ENCODE data around the gene POR. TPM values are rescaled to one million over a fixed set of nuclear protein-coding genes. Genes with fewer than 3 reads are reported as not detected.
A peak's percentile ranks its signal among the peaks of the same experiment; 100 is the strongest.
"Not testable (repeated sequence)": the region's sequence is repeated elsewhere in the genome, so short reads cannot be mapped to it uniquely, and the experiment has no call there.

The POR gene
- total RNA-seq, 1 donor = 35.2 TPM

DNA sequence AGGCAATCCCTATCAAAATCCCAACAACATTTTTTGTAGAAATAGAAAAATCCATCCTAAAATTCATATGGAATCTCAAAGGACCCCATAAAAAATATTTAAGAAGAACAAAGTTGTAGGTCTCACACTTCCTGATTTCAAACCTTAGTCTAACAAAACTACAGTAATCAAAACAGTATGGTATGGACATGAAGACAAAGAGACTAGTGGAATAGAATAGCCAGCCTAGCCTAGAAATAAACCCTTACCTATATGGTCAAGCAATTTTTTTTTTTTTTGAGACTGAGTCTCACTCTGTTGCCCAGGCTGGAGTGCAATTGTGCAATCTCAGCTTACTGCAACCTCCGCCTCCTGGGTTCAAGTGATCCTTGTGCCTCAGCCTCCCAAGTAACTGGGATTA is 83.1 kb downstream of the POR start:
- TF ChIP-seq, protein P1, sequence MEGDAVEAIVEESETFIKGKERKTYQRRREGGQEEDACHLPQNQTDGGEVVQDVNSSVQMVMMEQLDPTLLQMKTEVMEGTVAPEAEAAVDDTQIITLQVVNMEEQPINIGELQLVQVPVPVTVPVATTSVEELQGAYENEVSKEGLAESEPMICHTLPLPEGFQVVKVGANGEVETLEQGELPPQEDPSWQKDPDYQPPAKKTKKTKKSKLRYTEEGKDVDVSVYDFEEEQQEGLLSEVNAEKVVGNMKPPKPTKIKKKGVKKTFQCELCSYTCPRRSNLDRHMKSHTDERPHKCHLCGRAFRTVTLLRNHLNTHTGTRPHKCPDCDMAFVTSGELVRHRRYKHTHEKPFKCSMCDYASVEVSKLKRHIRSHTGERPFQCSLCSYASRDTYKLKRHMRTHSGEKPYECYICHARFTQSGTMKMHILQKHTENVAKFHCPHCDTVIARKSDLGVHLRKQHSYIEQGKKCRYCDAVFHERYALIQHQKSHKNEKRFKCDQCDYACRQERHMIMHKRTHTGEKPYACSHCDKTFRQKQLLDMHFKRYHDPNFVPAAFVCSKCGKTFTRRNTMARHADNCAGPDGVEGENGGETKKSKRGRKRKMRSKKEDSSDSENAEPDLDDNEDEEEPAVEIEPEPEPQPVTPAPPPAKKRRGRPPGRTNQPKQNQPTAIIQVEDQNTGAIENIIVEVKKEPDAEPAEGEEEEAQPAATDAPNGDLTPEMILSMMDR (IDR thresholded peaks at IDR 0.05; ENCODE audit: insufficient read depth, low read length) = no peak
- H3K4me3 ChIP-seq (ENCODE audit: low read depth, low read length) = no peak overlapping the region
- DNase-seq (ENCODE audit: low read depth) = no peak

DNA sequence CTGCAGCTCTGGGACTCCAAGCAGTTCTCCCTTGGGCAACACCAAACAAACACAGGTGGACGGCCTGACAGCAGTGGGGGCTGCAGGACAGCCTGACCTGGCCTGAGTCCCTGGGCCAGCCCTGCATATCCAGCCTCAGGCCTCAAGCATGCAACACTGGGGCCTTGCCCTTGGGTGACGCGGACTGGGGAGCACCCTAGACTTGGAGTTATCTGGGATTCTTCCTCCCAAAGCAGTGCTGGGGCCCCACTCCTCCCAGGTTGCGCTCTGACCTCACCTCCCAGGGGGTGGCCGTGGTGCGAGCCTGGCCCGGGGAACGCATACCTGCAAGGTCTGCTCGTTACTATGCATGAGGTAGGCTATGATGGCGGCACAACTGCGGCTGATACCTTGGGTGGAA is 85.6 kb downstream of the POR start:
- TF ChIP-seq, protein P1 (IDR thresholded peaks at IDR 0.05; ENCODE audit: insufficient read depth, low read length) = no peak
- no peak overlapping the region for H3K4me3 ChIP-seq (ENCODE audit: low read depth, low read length)
- no peak for DNase-seq (ENCODE audit: low read depth)

DNA sequence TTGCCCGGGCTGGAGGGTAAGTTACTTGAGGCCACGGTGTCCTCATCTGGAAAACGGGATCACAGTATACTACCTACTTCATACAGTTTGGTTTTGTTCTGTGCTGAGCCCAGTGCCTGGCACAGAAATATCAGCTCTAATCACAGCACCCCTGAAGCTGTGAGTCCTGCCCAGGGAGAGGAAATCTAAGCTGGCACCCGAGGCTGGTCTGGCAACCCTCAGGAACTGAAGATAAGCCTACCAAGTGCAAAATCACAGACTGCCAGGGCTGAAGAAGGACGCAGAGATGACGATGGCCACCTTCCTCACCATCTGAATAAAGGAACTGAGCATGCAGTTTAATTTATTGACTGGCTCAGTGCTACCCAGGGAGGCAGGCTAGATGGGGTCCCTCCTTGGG is 87.2 kb downstream of the POR start:
- TF ChIP-seq, protein P1 (IDR thresholded peaks at IDR 0.05; ENCODE audit: insufficient read depth, low read length) = no peak
- H3K4me3 ChIP-seq (ENCODE audit: low read depth, low read length) = no peak overlapping the region
- no peak for DNase-seq (ENCODE audit: low read depth)

DNA sequence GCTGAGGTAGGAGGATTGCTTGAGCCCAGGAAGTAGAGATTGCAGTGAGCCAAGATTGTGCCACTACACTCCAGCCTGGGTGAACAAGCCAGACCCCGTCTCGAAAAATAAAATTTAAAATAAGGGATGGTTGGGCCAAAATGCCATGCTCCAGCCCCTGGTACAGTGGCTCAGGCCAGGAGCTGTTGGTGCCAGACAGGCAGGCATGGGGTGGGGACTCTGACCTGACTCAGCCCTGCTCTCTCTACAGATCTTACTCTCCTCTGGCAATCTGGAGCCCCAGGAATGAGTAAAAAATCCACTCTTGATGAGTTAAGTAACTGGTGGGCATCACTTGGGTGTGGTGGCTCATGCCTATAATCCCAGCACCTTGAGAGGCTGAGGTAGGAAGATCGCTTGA is 87.9 kb downstream of the POR start:
- no peak for DNase-seq (ENCODE audit: low read depth)
- H3K4me3 ChIP-seq (ENCODE audit: low read depth, low read length) = no peak overlapping the region
- TF ChIP-seq, protein P1 (IDR thresholded peaks at IDR 0.05; ENCODE audit: insufficient read depth, low read length) = no peak

- no peak overlapping the region for H3K4me3 ChIP-seq (ENCODE audit: low read depth, low read length)
- TF ChIP-seq, protein P1 (IDR thresholded peaks at IDR 0.05; ENCODE audit: insufficient read depth, low read length) = no peak
- no peak for DNase-seq (ENCODE audit: low read depth)
These were observed 88.4 kb downstream of the POR start for GRCh38 chr7:76003351-76003750.

- H3K4me3 ChIP-seq (ENCODE audit: low read depth, low read length); DNase-seq (ENCODE audit: low read depth): not testable (repeated sequence)
These were observed 90.0 kb downstream of the POR start for GRCh38 chr7:76005004-76005403.

- TF ChIP-seq, protein P1 (IDR thresholded peaks at IDR 0.05; ENCODE audit: insufficient read depth, low read length) = no peak
- no peak overlapping the region for H3K4me3 ChIP-seq (ENCODE audit: low read depth, low read length)
- DNase-seq (ENCODE audit: low read depth) = peak; percentile 15
These were observed 93.3 kb downstream of the POR start for GRCh38 chr7:76008156-76008687.

Data from fibroblast of the aortic adventitia (primary cell).